HepG2 (cell line): Measurements from ENCODE around the gene VRK1. TPM values are rescaled to one million over a fixed set of nuclear protein-coding genes. Genes with fewer than 3 reads are reported as not detected.

Experiments
- NFE2L1 ChIP-seq: sonication (generic); formaldehyde crosslinking; IDR thresholded peaks from 2 replicates; pipeline ENCODE4 v1.4.0; 2020; ENCODE audit warnings: missing genetic modification reagents, mild to moderate bottlenecking, borderline replicate concordance
- REXO4 ChIP-seq: sonication (generic); formaldehyde crosslinking; IDR thresholded peaks from 2 replicates; pipeline ENCODE4 v1.8.0; 2022; ENCODE audit warnings: missing genetic modification reagents, mild to moderate bottlenecking, borderline replicate concordance
- SKIL ChIP-seq: sonication (generic); formaldehyde crosslinking; IDR thresholded peaks from 2 replicates; pipeline ENCODE4 v1.8.0; 2022; ENCODE audit warnings: missing genetic modification reagents, mild to moderate bottlenecking, moderate library complexity, borderline replicate concordance
- ZNF552 ChIP-seq: sonication (generic); formaldehyde crosslinking; IDR thresholded peaks from 2 replicates; pipeline ENCODE4 v1.9.0; 2022; ENCODE audit warnings: missing genetic modification reagents, mild to moderate bottlenecking, borderline replicate concordance
- polyA plus RNA-seq, 8 experiments: library from polyadenylated mRNA; depleted of rRNA in 3 of 8; stranded (reverse) in 7 of 8; unstranded in 1 of 8; fragments of >200 nt; fragmentation: Illumina TruSeq in 4 of 8; extraction: Trizol in 4 of 8; gene quantifications; 2 replicates each; pipeline versions ENCODE4 v1.2.1 to v1.2.3, GENCODE V29; 2011 to 2016; ENCODE audit warnings: low read depth in 4 of 8, missing spikeins in 1 of 8, mixed read lengths in 1 of 8; ENCODE audit not compliant: insufficient read depth in 1 of 8
- total RNA-seq, 5 experiments: library from RNA; depleted of rRNA; stranded (reverse); fragments of >200 nt; fragmentation: Illumina TruSeq; extraction: Trizol; gene quantifications; 2 replicates each; pipeline ENCODE4 v1.2.3, GENCODE V29; 2016; ENCODE audit warnings: low read depth in 1 of 5
- TF ChIP-seq, protein P1 (sequence below): sonication (generic); formaldehyde crosslinking; IDR thresholded peaks from 2 replicates; pipeline ENCODE4 v1.4.0; 2020; ENCODE audit warnings: missing genetic modification reagents

Gene VRK1
- total and polyA plus RNA-seq, 2 of the 13 experiments (the other 11 are each of a cell fraction or from before 2014, with no cell fraction given), result 7.9 to 51.3 TPM

DNA sequence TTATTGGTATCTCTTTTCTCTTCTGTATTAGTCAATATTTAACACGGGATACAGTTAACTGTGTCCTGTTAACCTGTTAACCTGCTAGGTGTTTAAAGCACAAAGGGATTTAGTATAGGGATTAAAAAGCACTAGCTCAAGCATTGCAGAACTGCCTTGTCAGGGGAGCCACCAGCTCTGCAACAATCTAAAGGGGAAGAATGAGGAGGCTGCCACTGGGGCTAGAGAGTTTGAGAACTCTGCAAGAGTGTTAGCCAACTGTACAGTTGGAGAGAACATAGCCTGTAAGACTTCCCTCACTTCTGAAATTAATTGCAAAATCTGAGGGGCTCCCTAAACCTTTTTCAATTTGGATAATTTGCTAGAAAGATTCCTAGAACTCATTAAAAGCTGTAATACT, 6.5 kb upstream of the VRK1 start (continued):
- TF ChIP-seq, protein P1, sequence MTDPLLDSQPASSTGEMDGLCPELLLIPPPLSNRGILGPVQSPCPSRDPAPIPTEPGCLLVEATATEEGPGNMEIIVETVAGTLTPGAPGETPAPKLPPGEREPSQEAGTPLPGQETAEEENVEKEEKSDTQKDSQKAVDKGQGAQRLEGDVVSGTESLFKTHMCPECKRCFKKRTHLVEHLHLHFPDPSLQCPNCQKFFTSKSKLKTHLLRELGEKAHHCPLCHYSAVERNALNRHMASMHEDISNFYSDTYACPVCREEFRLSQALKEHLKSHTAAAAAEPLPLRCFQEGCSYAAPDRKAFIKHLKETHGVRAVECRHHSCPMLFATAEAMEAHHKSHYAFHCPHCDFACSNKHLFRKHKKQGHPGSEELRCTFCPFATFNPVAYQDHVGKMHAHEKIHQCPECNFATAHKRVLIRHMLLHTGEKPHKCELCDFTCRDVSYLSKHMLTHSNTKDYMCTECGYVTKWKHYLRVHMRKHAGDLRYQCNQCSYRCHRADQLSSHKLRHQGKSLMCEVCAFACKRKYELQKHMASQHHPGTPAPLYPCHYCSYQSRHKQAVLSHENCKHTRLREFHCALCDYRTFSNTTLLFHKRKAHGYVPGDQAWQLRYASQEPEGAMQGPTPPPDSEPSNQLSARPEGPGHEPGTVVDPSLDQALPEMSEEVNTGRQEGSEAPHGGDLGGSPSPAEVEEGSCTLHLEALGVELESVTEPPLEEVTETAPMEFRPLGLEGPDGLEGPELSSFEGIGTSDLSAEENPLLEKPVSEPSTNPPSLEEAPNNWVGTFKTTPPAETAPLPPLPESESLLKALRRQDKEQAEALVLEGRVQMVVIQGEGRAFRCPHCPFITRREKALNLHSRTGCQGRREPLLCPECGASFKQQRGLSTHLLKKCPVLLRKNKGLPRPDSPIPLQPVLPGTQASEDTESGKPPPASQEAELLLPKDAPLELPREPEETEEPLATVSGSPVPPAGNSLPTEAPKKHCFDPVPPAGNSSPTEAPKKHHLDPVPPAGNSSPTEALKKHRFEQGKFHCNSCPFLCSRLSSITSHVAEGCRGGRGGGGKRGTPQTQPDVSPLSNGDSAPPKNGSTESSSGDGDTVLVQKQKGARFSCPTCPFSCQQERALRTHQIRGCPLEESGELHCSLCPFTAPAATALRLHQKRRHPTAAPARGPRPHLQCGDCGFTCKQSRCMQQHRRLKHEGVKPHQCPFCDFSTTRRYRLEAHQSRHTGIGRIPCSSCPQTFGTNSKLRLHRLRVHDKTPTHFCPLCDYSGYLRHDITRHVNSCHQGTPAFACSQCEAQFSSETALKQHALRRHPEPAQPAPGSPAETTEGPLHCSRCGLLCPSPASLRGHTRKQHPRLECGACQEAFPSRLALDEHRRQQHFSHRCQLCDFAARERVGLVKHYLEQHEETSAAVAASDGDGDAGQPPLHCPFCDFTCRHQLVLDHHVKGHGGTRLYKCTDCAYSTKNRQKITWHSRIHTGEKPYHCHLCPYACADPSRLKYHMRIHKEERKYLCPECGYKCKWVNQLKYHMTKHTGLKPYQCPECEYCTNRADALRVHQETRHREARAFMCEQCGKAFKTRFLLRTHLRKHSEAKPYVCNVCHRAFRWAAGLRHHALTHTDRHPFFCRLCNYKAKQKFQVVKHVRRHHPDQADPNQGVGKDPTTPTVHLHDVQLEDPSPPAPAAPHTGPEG (CRISPR knock-in tag), result no peak
- TF ChIP-seq NFE2L1 (CRISPR knock-in tag) (no peak), SKIL (CRISPR knock-in tag) (no peak), ZNF552 (CRISPR knock-in tag) (no peak), REXO4 (CRISPR knock-in tag) (no peak)
